Mammary epithelial cell (primary cell): ENCODE measurements around the gene TRMT1.

Experiments
- CTCF ChIP-seq, 2 donors: IDR thresholded peaks in 1 of 2; conservative IDR thresholded peaks in 1 of 2; 2 replicates each; pipeline ENCODE4 v1.5.1; 2011 to 2012; ENCODE audit warnings: inconsistent platforms in 2 of 2, low read length in 2 of 2, mild to moderate bottlenecking in 2 of 2, control low read depth in 1 of 2, low read depth in 1 of 2; ENCODE audit not compliant: insufficient read depth in 1 of 2; ENCODE audit errors: extremely low read depth in 1 of 2
- EZH2 ChIP-seq: IDR thresholded peaks from 2 replicates; pipeline ENCODE4 v1.6.1; 2012; ENCODE audit warnings: low read length, inconsistent platforms, borderline replicate concordance

GRCh38 chr19:13109361-13110098 is 7.0 kb downstream of the TRMT1 start:
- TF ChIP-seq CTCF (conservative IDR thresholded peaks at IDR 0.05 in 1 of 2, IDR thresholded peaks at IDR 0.05 in 1 of 2; ENCODE audit: extremely low read depth in 1 of 2, insufficient read depth in 1 of 2, low read depth in 1 of 2, low read length in 2 of 2) (no peak), EZH2 (no peak)
